HG02852 (cell line): ENCODE results near the gene DCAF5.

ENCODE experiments used
- ATAC-seq: cut with Tn5 transposase; IDR thresholded peaks from one replicate; pipeline ENCODE4 v1.9.1; 2021; ENCODE audit warnings: mild to moderate bottlenecking, moderate library complexity; ENCODE audit not compliant: unreplicated experiment

Gene DCAF5

DNA sequence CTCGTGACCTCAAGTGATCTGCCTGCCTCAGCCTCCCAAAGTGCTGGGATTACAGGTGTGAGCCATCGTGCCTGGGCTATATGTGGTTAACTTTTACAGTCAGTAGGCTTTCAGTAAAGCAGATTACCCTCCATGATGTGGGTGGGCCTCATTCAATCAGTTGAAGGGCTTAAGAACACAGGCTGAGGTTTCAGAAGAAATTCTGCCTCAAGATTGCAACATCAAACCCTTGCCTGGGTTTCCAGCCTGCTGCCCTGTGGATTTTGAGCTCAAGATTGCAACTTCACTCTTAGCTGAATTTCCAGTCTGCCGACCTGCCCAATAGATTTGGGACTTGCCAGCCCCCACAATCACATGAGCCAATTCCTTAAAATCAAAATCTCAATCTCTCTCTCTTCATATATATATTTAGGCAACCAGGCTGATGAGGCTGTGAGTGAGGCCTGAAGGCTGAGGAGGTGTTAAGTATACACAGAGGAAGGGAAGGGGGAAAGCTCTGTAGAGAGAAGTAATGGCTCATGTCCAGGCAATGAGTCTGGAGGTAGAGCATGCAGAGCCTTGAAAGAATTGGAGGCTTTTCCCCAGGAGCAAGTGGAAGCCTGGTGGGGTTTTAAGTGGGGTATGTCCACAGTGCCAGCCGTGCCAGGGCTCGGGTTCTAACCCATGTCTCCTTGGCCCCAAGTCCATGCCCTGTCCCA lies 140.5 kb downstream of the DCAF5 start:
- ATAC-seq = no peak

DNA sequence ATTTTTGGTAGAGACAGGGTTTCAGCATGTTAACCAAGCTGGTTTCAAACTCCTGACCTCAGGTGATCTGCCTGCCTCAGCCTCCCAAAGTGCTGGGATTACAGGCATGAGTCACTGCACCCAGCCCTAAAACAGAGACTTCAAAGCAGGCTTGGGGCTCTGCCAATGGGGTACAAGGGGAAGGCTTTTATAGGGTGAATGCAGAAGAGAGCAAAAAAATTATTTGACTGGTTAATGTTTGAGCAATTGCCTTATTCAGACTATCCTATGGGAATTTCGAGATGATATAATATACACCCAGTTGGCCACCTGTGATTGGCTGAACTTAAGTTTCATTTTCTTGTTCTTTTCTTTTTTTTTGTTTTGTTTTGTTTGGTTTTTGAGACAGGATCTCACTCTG lies 142.3 kb downstream of the DCAF5 start:
- no peak for ATAC-seq

DNA sequence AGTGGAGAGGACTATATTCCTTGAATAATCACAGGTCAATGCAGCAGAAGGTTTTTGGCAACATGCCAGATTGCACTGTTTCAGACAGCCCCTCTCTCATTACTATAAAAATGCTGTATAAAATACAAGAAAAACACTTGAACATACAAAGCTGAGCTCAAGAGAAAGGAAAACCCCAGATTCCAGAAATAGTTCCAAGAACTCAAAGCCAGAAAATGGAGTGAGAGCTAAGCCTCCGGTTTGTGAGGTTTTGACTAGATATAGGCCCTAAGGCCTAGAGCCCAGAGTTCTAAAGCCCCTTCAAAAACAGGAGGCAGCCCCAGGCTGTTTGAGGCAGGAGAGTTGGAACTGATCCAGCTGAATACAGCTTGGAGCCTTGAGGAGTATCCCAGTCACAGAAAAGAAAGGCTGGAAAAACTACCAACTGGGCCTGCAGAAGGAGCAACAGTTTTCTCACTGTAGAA lies 144.5 kb downstream of the DCAF5 start:
- no peak for ATAC-seq

GRCh38 chr14:69006346-69006745 lies 146.6 kb downstream of the DCAF5 start:
- ATAC-seq = no peak

DNA sequence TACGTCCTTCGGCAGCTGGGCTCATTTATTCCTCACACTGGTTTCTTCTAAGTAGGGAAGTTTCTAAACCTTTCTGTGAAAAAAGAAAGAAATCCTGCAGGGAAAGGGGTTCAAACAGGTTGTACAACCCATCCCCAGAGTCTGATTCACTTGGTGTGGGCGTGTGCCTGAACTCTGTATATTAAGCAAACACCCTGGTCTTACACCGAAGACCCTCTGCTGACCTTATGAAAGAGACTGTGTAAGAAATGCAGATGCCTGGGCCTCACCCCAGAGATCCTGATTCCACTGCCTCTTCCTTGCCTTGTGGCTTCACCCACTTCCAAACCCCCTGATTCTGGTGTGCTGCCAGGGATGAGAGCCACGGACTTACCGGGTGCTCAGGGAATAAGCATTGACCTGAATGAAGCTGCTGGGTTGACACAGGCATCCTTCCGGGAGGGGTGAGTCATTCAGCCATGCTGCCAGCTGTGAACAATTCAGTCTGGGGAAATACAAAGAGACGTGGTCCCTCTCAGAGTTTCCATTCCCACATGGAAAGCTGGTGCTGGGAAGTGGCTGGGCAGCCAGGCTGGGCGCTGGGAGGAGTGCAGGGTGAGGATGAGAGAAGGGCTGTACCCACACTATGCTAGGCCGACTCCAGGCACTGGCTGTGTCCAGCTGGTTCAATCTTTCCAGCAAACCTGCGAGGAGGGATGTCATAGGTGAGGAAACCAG lies 147.3 kb downstream of the DCAF5 start:
- no peak for ATAC-seq

- ATAC-seq = no peak
These were observed 148.0 kb downstream of the DCAF5 start for GRCh38 chr14:69004731-69005431.

GRCh38 chr14:69003626-69004025 lies 149.3 kb downstream of the DCAF5 start:
- no peak for ATAC-seq

DNA sequence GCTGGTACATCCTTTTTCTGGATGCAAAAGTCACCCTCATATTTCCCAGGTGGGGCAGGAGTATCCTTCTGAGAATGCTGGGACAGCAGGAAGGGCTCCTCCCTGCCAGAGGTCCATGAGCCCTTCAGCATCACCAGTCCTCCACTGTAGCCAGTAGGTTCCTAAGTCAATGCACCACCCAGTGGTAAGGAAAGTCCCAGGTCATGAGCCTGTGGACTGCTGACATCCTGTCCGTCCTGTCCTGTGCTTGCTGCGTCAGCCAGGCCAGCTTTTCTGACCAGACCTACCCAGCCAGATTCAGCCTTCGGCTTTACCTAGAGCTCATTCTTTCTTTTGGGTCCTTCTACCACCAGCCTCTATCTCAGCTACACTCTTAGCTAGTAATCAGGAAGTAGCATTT lies 150.8 kb downstream of the DCAF5 start:
- no peak for ATAC-seq

- ATAC-seq = no peak
These were observed 151.5 kb downstream of the DCAF5 start for GRCh38 chr14:69001375-69001774.
